HG03457 (cell line): ENCODE results near the gene BMPR1A.
"Not testable (repeated sequence)": the region's sequence is repeated elsewhere in the genome, so short reads cannot be mapped to it uniquely, and the experiment has no call there.

Source experiments
- ATAC-seq: cut with Tn5 transposase; IDR thresholded peaks from one replicate; pipeline ENCODE4 v1.9.1; 2021; ENCODE audit warnings: moderate number of reproducible peaks; ENCODE audit not compliant: unreplicated experiment

BMPR1A gene

GRCh38 chr10:86871563-86872183 lies 115.3 kb downstream of the BMPR1A start:
- no peak for ATAC-seq

- ATAC-seq: no peak
These were observed 116.3 kb downstream of the BMPR1A start for GRCh38 chr10:86872757-86873156.

GRCh38 chr10:86876748-86877147 lies 120.3 kb downstream of the BMPR1A start:
- ATAC-seq: no peak

GRCh38 chr10:86878983-86879713 lies 122.7 kb downstream of the BMPR1A start:
- no peak for ATAC-seq

GRCh38 chr10:86880971-86881370 lies 124.6 kb downstream of the BMPR1A start:
- ATAC-seq: no peak

GRCh38 chr10:86888585-86889381 lies 132.4 kb downstream of the BMPR1A start:
- ATAC-seq: peak; percentile 95

GRCh38 chr10:86889997-86890396 lies 133.6 kb downstream of the BMPR1A start:
- ATAC-seq: no peak

GRCh38 chr10:86898511-86898910 lies 142.1 kb downstream of the BMPR1A start:
- ATAC-seq: no peak

GRCh38 chr10:86899132-86899531 lies 142.7 kb downstream of the BMPR1A start:
- no peak for ATAC-seq

GRCh38 chr10:86899670-86900276 lies 143.4 kb downstream of the BMPR1A start:
- no peak for ATAC-seq

GRCh38 chr10:86900955-86901354 lies 144.5 kb downstream of the BMPR1A start:
- ATAC-seq: no peak

- ATAC-seq: no peak
These were observed 148.2 kb downstream of the BMPR1A start for GRCh38 chr10:86904600-86904999.

- ATAC-seq: no peak
These were observed 149.0 kb downstream of the BMPR1A start for GRCh38 chr10:86905429-86905828.

GRCh38 chr10:86914734-86915133 lies 158.3 kb downstream of the BMPR1A start:
- ATAC-seq: no peak

GRCh38 chr10:86918022-86918471 lies 161.6 kb downstream of the BMPR1A start:
- no peak for ATAC-seq

GRCh38 chr10:86922553-86922961 lies 166.1 kb downstream of the BMPR1A start:
- ATAC-seq: no peak

- no peak for ATAC-seq
These were observed 173.3 kb downstream of the BMPR1A start for GRCh38 chr10:86929468-86930380.

GRCh38 chr10:86931872-86932271 lies 175.5 kb downstream of the BMPR1A start:
- no peak for ATAC-seq

GRCh38 chr10:86932674-86933073 lies 176.3 kb downstream of the BMPR1A start:
- no peak for ATAC-seq

- ATAC-seq: not testable (repeated sequence)
These were observed 177.8 kb downstream of the BMPR1A start for GRCh38 chr10:86934162-86934711.
